K562 (cell line): ENCODE results near the gene TAC3. TPM values are rescaled to one million over a fixed set of nuclear protein-coding genes. Genes with fewer than 3 reads are reported as not detected.

Experiments
- CREB1 ChIP-seq, 2 experiments: sonication (generic) in 1 of 2; formaldehyde crosslinking in 1 of 2; IDR thresholded peaks; 2 replicates each; pipeline versions ENCODE4 v1.6.1 to v1.8.0; 2012 to 2022; ENCODE audit warnings: inconsistent platforms in 1 of 2, mild to moderate bottlenecking in 1 of 2, missing genetic modification reagents in 1 of 2, moderate library complexity in 1 of 2
- DACH1 ChIP-seq: fragments of 450-650 bp; IDR thresholded peaks from 2 replicates; pipeline ENCODE4 v1.6.1; 2018; ENCODE audit not compliant: partially characterized antibody
- HDAC1 ChIP-seq, 2 experiments: fragments of 450-650 bp; IDR thresholded peaks; 2 replicates each; pipeline ENCODE4 v1.6.1; 2016 to 2017; ENCODE audit warnings: inconsistent platforms in 1 of 2, mild to moderate bottlenecking in 1 of 2, moderate library complexity in 1 of 2
- KAT2B ChIP-seq: IDR thresholded peaks from one replicate; pipeline ENCODE4 v1.6.1; 2012; ENCODE audit warnings: low read depth, mild to moderate bottlenecking, control low read depth, inconsistent platforms, low read length, moderate library complexity
- MTF1 ChIP-seq: fragments of 250-450 bp; sonication (Bioruptor Pico); IDR thresholded peaks from 2 replicates; pipeline ENCODE4 v1.9.0; 2021; ENCODE audit warnings: moderate library complexity, mild to moderate bottlenecking, inconsistent platforms, borderline replicate concordance
- RBFOX2 ChIP-seq: fragments of 200-400 bp; formaldehyde crosslinking; IDR thresholded peaks from 2 replicates; pipeline ENCODE4 v1.6.1; 2017; ENCODE audit warnings: low read depth, mild to moderate bottlenecking, low read length, moderate library complexity
- RUNX1 ChIP-seq: sonication (generic); IDR thresholded peaks from 2 replicates; pipeline ENCODE4 v1.6.1; 2016; ENCODE audit warnings: antibody characterized with exemption, low read depth
- SMARCB1 ChIP-seq: IDR thresholded peaks from 2 replicates; pipeline ENCODE4 v1.6.1; 2011; ENCODE audit warnings: improper control_type of control experiment, low read depth; ENCODE audit not compliant: insufficient read length
- TAL1 ChIP-seq: fragments of 450-650 bp; IDR thresholded peaks from 2 replicates; pipeline ENCODE4 v1.6.1; 2016; ENCODE audit warnings: mild to moderate bottlenecking
- TEAD2 ChIP-seq: fragments of 450-650 bp; IDR thresholded peaks from 2 replicates; pipeline ENCODE4 v1.6.1; 2016; ENCODE audit warnings: missing genetic modification characterization, control low read depth, missing compliant biosample characterization
- TGIF2 ChIP-seq: sonication (generic); formaldehyde crosslinking; IDR thresholded peaks from 2 replicates; pipeline ENCODE4 v1.8.1; 2022; ENCODE audit warnings: mild to moderate bottlenecking, missing genetic modification reagents, moderate library complexity
- ZC3H4 ChIP-seq: sonication (generic); formaldehyde crosslinking; IDR thresholded peaks from 2 replicates; pipeline ENCODE4 v1.9.0; 2021; ENCODE audit warnings: missing genetic modification reagents, borderline replicate concordance
- polyA plus RNA-seq, 8 experiments: library from polyadenylated mRNA; depleted of rRNA in 4 of 8; stranded (reverse) in 5 of 8; unstranded in 3 of 8; fragments of >200 nt; fragmentation: Nextera tagmentation in 2 of 8; fragmentation: Illumina TruSeq in 1 of 8; extraction: Ambion mirVana in 2 of 8; extraction: Trizol in 1 of 8; gene quantifications; 2 replicates each; pipeline versions ENCODE4 v1.2.1 to v1.2.3, GENCODE V29; 2011 to 2014; ENCODE audit warnings: inconsistent platforms in 1 of 8, missing spikeins in 1 of 8
- total RNA-seq, 7 experiments: library from RNA; depleted of rRNA in 6 of 7; stranded (reverse); fragments of >200 nt in 6 of 7; fragmentation: Illumina TruSeq in 2 of 7; extraction: Trizol in 2 of 7; gene quantifications; 2 replicates each; pipeline versions ENCODE4 v1.2.1 to v1.2.3, GENCODE V29; 2011 to 2021; ENCODE audit warnings: low replicate concordance in 1 of 7
- TF ChIP-seq, protein P1 (sequence below): sonication (generic); formaldehyde crosslinking; IDR thresholded peaks from 2 replicates; pipeline ENCODE4 v1.8.0; 2023; ENCODE audit warnings: mild to moderate bottlenecking, missing genetic modification reagents
- TF ChIP-seq, protein P2 (sequence below): fragments of 450-650 bp; IDR thresholded peaks from 2 replicates; pipeline ENCODE4 v1.6.1; 2017; ENCODE audit warnings: mild to moderate bottlenecking, moderate library complexity
- TF ChIP-seq, protein P3 (sequence below): fragments of 450-650 bp; IDR thresholded peaks from 2 replicates; pipeline ENCODE4 v1.7.0; 2016; ENCODE audit warnings: borderline replicate concordance
- TF ChIP-seq, protein P4 (sequence below), 3 experiments: fragments of 200-800 bp in 1 of 3; sonication (Bioruptor generic) in 1 of 3; sonication (generic) in 1 of 3; formaldehyde crosslinking in 1 of 3; IDR thresholded peaks; 2 replicates each; pipeline versions ENCODE4 v1.6.1 to v1.8.0; 2016 to 2022; ENCODE audit warnings: mild to moderate bottlenecking in 2 of 3, missing compliant biosample characterization in 2 of 3, missing genetic modification characterization in 2 of 3, missing genetic modification reagents in 1 of 3
- TF ChIP-seq, protein P5 (sequence below), 3 experiments: IDR thresholded peaks in 2 of 3; conservative IDR thresholded peaks in 1 of 3; 2 replicates each; pipeline ENCODE4 v1.5.1; 2011 to 2012; ENCODE audit warnings: low read length in 3 of 3, mild to moderate bottlenecking in 3 of 3, control low read depth in 2 of 3, improper control_type of control experiment in 1 of 3, inconsistent platforms in 1 of 3, low read depth in 1 of 3, mixed read lengths in 1 of 3, moderate library complexity in 1 of 3; ENCODE audit not compliant: insufficient read depth in 2 of 3

The TAC3 gene
- total and polyA plus RNA-seq, 9 of the 15 experiments (the other 6 are each of a cell fraction or from before 2014, with no cell fraction given): 0.29 to 2.8 (median 1.4) TPM

DNA sequence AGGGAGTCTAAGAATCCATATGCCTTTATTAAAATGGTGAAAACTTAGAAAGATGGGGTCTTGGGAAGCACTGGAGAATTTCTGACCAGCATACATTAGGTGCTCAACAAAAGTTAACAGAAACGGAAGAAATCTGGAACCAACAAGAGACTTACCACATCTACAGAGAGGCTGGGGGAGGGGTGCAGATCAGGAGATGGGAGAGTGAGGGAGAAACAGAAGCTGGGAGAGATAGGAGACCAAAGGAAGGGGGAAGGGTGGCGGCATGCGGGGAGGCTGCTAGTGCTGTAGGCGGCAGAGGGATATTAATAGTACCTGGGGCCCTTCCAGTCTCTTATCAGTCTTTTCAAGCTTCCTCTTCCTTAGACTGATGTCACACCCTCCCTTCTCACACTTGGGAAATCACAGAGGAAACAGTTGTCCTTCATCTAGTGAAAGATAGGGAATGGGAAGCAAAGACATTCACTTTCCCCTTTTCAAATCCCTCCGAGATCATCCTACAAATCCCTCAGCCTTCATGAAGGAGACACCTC, 28.1 kb downstream of the TAC3 start (continued):
- TF ChIP-seq, protein P1, sequence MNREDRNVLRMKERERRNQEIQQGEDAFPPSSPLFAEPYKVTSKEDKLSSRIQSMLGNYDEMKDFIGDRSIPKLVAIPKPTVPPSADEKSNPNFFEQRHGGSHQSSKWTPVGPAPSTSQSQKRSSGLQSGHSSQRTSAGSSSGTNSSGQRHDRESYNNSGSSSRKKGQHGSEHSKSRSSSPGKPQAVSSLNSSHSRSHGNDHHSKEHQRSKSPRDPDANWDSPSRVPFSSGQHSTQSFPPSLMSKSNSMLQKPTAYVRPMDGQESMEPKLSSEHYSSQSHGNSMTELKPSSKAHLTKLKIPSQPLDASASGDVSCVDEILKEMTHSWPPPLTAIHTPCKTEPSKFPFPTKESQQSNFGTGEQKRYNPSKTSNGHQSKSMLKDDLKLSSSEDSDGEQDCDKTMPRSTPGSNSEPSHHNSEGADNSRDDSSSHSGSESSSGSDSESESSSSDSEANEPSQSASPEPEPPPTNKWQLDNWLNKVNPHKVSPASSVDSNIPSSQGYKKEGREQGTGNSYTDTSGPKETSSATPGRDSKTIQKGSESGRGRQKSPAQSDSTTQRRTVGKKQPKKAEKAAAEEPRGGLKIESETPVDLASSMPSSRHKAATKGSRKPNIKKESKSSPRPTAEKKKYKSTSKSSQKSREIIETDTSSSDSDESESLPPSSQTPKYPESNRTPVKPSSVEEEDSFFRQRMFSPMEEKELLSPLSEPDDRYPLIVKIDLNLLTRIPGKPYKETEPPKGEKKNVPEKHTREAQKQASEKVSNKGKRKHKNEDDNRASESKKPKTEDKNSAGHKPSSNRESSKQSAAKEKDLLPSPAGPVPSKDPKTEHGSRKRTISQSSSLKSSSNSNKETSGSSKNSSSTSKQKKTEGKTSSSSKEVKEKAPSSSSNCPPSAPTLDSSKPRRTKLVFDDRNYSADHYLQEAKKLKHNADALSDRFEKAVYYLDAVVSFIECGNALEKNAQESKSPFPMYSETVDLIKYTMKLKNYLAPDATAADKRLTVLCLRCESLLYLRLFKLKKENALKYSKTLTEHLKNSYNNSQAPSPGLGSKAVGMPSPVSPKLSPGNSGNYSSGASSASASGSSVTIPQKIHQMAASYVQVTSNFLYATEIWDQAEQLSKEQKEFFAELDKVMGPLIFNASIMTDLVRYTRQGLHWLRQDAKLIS: no peak; the same call in 1 of the 2 replicates
- TF ChIP-seq, protein P2, sequence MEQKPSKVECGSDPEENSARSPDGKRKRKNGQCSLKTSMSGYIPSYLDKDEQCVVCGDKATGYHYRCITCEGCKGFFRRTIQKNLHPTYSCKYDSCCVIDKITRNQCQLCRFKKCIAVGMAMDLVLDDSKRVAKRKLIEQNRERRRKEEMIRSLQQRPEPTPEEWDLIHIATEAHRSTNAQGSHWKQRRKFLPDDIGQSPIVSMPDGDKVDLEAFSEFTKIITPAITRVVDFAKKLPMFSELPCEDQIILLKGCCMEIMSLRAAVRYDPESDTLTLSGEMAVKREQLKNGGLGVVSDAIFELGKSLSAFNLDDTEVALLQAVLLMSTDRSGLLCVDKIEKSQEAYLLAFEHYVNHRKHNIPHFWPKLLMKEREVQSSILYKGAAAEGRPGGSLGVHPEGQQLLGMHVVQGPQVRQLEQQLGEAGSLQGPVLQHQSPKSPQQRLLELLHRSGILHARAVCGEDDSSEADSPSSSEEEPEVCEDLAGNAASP: no peak
- TF ChIP-seq, protein P3, sequence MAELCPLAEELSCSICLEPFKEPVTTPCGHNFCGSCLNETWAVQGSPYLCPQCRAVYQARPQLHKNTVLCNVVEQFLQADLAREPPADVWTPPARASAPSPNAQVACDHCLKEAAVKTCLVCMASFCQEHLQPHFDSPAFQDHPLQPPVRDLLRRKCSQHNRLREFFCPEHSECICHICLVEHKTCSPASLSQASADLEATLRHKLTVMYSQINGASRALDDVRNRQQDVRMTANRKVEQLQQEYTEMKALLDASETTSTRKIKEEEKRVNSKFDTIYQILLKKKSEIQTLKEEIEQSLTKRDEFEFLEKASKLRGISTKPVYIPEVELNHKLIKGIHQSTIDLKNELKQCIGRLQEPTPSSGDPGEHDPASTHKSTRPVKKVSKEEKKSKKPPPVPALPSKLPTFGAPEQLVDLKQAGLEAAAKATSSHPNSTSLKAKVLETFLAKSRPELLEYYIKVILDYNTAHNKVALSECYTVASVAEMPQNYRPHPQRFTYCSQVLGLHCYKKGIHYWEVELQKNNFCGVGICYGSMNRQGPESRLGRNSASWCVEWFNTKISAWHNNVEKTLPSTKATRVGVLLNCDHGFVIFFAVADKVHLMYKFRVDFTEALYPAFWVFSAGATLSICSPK: no peak
- TF ChIP-seq, protein P4, sequence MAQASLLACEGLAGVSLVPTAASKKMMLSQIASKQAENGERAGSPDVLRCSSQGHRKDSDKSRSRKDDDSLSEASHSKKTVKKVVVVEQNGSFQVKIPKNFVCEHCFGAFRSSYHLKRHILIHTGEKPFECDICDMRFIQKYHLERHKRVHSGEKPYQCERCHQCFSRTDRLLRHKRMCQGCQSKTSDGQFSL (CRISPR knock-in tag; IDR thresholded peaks at IDR 0.05): no peak
- TF ChIP-seq, protein P4 (tag; IDR thresholded peaks at IDR 0.05): no peak
- no peak for TF ChIP-seq MTF1 (CRISPR knock-in tag)
- no peak for TF ChIP-seq RBFOX2
- no peak for TF ChIP-seq ZC3H4 (CRISPR knock-in tag)
- no peak for TF ChIP-seq TGIF2
- TF ChIP-seq, protein P5, sequence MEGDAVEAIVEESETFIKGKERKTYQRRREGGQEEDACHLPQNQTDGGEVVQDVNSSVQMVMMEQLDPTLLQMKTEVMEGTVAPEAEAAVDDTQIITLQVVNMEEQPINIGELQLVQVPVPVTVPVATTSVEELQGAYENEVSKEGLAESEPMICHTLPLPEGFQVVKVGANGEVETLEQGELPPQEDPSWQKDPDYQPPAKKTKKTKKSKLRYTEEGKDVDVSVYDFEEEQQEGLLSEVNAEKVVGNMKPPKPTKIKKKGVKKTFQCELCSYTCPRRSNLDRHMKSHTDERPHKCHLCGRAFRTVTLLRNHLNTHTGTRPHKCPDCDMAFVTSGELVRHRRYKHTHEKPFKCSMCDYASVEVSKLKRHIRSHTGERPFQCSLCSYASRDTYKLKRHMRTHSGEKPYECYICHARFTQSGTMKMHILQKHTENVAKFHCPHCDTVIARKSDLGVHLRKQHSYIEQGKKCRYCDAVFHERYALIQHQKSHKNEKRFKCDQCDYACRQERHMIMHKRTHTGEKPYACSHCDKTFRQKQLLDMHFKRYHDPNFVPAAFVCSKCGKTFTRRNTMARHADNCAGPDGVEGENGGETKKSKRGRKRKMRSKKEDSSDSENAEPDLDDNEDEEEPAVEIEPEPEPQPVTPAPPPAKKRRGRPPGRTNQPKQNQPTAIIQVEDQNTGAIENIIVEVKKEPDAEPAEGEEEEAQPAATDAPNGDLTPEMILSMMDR (IDR thresholded peaks at IDR 0.05 in 2 of 3, conservative IDR thresholded peaks at IDR 0.05 in 1 of 3; ENCODE audit: insufficient read depth in 2 of 3, low read depth in 1 of 3, low read length in 3 of 3): peak in 1 of 3 experiments; percentile 2; a peak in 1 of 6 replicates
- TF ChIP-seq KAT2B: no peak
- TF ChIP-seq DACH1: peak; percentile 82
- peak; percentile 95 to 99 for TF ChIP-seq HDAC1 (IDR thresholded peaks at IDR 0.05)
- TF ChIP-seq TAL1: peak; percentile 98
- no peak for TF ChIP-seq TEAD2 (tag)
- TF ChIP-seq RUNX1: peak; percentile 77; the same call in 1 of the 2 replicates
- peak; percentile 86 for TF ChIP-seq SMARCB1
- TF ChIP-seq CREB1 (IDR thresholded peaks at IDR 0.05): peak; percentile 53; the same call in 1 of the 2 replicates
- no peak for TF ChIP-seq CREB1 (CRISPR knock-in tag; IDR thresholded peaks at IDR 0.05)
